Measurements from ENCODE around the gene DNM2.
"Not testable (repeated sequence)": the region's sequence is repeated elsewhere in the genome, so short reads cannot be mapped to it uniquely, and the experiment has no call there.

The DNM2 gene

GRCh38 chr19:10726268-10726667, 8.4 kb downstream of the DNM2 start:
- no peak for DNase-seq

- no peak for DNase-seq
Measured at GRCh38 chr19:10727685-10728201, 9.9 kb downstream of the DNM2 start.

GRCh38 chr19:10729411-10729810, 11.5 kb downstream of the DNM2 start:
- no peak for DNase-seq

- no peak for DNase-seq
Measured at GRCh38 chr19:10730932-10731331, 13.1 kb downstream of the DNM2 start.

GRCh38 chr19:10735741-10736140, 17.9 kb downstream of the DNM2 start:
- no peak for DNase-seq

- DNase-seq, result no peak
Measured at GRCh38 chr19:10736189-10736588, 18.3 kb downstream of the DNM2 start.

- DNase-seq, result no peak
Measured at GRCh38 chr19:10736916-10737551, 19.2 kb downstream of the DNM2 start.

- no peak for DNase-seq
Measured at GRCh38 chr19:10737722-10738121, 19.8 kb downstream of the DNM2 start.

GRCh38 chr19:10740798-10741197, 22.9 kb downstream of the DNM2 start:
- DNase-seq, result no peak

- DNase-seq, result no peak
Measured at GRCh38 chr19:10742476-10742875, 24.6 kb downstream of the DNM2 start.

- DNase-seq, result no peak
Measured at GRCh38 chr19:10744253-10744798, 26.4 kb downstream of the DNM2 start.

GRCh38 chr19:10744801-10745293, 27.0 kb downstream of the DNM2 start:
- DNase-seq, result no peak

GRCh38 chr19:10746437-10746836, 28.6 kb downstream of the DNM2 start:
- DNase-seq, result not testable (repeated sequence)

GRCh38 chr19:10747271-10747670, 29.4 kb downstream of the DNM2 start:
- DNase-seq, result no peak

- no peak for DNase-seq
Measured at GRCh38 chr19:10747674-10748073, 29.8 kb downstream of the DNM2 start.

- no peak for DNase-seq
Measured at GRCh38 chr19:10748195-10748926, 30.5 kb downstream of the DNM2 start.

- DNase-seq, result no peak
Measured at GRCh38 chr19:10748927-10749434, 31.1 kb downstream of the DNM2 start.

- no peak for DNase-seq
Measured at GRCh38 chr19:10749435-10750384, 31.8 kb downstream of the DNM2 start.

- DNase-seq, result no peak
Measured at GRCh38 chr19:10751109-10751953, 33.5 kb downstream of the DNM2 start.

GRCh38 chr19:10752237-10752912, 34.5 kb downstream of the DNM2 start:
- no peak for DNase-seq

Data from activated T-cell treated with anti-CD3 and anti-CD28 coated beads, Interleukin-2, amount 50 U/mL, for 48 hours (primary cell).